HuH-7 (cell line): ENCODE results near the gene NUDT13.

Experiments
- DNase-seq: peaks from one replicate; pipeline ENCODE4 v3.0.0; 2011; ENCODE audit warnings: low spot score

The NUDT13 gene

GRCh38 chr10:73110345-73110849, at the start of gene NUDT13:
Gene NUDT13 (plus strand): TSS chr10:73110455. CDS start chr10:73114366, 3,911 bp downstream.
- DNase-seq, result peak; percentile 52

GRCh38 chr10:73060738-73061635, 49.3 kb upstream of the NUDT13 start:
- peak; percentile 8 for DNase-seq

- no peak for DNase-seq
These were observed 48.5 kb upstream of the NUDT13 start for GRCh38 chr10:73061743-73062142.

- DNase-seq, result no peak
These were observed 44.8 kb upstream of the NUDT13 start for GRCh38 chr10:73065441-73065840.

- DNase-seq, result no peak
These were observed 36.6 kb upstream of the NUDT13 start for GRCh38 chr10:73073627-73074026.

GRCh38 chr10:73075829-73076228, 34.4 kb upstream of the NUDT13 start:
- no peak for DNase-seq

GRCh38 chr10:73076360-73077183, 33.7 kb upstream of the NUDT13 start:
- DNase-seq, result no peak

- DNase-seq, result no peak
These were observed 30.3 kb upstream of the NUDT13 start for GRCh38 chr10:73079779-73080541.

- DNase-seq, result no peak
These were observed 27.0 kb upstream of the NUDT13 start for GRCh38 chr10:73083221-73083620.

GRCh38 chr10:73084209-73084608, 26.0 kb upstream of the NUDT13 start:
- no peak for DNase-seq

GRCh38 chr10:73086816-73087215, 23.4 kb upstream of the NUDT13 start:
- DNase-seq, result no peak

- no peak for DNase-seq
These were observed 22.0 kb upstream of the NUDT13 start for GRCh38 chr10:73088304-73088703.

GRCh38 chr10:73092830-73093229, 17.4 kb upstream of the NUDT13 start:
- DNase-seq, result no peak

GRCh38 chr10:73093922-73094850, 16.1 kb upstream of the NUDT13 start:
- no peak for DNase-seq

GRCh38 chr10:73094986-73095480, 15.2 kb upstream of the NUDT13 start:
- DNase-seq, result no peak

- DNase-seq, result peak; percentile 34
These were observed 14.7 kb upstream of the NUDT13 start for GRCh38 chr10:73095481-73096021.

GRCh38 chr10:73096041-73096448, 14.2 kb upstream of the NUDT13 start:
- DNase-seq, result no peak

- DNase-seq, result peak; percentile 89
These were observed 13.6 kb upstream of the NUDT13 start, which contains the start of gene P4HA1 for GRCh38 chr10:73096449-73097304. Gene P4HA1 (minus strand): TSS chr10:73096866. CDS start chr10:73074883, 21,983 bp downstream.

GRCh38 chr10:73097305-73097670, 13.0 kb upstream of the NUDT13 start:
- no peak for DNase-seq
